HG02973 (cell line): ENCODE data around the gene NOC4L.
"Not testable (repeated sequence)": the region's sequence is repeated elsewhere in the genome, so short reads cannot be mapped to it uniquely, and the experiment has no call there.

Experiments used
- ATAC-seq: cut with Tn5 transposase; IDR thresholded peaks from one replicate; pipeline ENCODE4 v1.9.1; 2021; ENCODE audit warnings: moderate library complexity; ENCODE audit not compliant: unreplicated experiment

The NOC4L gene

GRCh38 chr12:132123970-132124765, 20.1 kb upstream of the NOC4L start:
- no peak for ATAC-seq

DNA sequence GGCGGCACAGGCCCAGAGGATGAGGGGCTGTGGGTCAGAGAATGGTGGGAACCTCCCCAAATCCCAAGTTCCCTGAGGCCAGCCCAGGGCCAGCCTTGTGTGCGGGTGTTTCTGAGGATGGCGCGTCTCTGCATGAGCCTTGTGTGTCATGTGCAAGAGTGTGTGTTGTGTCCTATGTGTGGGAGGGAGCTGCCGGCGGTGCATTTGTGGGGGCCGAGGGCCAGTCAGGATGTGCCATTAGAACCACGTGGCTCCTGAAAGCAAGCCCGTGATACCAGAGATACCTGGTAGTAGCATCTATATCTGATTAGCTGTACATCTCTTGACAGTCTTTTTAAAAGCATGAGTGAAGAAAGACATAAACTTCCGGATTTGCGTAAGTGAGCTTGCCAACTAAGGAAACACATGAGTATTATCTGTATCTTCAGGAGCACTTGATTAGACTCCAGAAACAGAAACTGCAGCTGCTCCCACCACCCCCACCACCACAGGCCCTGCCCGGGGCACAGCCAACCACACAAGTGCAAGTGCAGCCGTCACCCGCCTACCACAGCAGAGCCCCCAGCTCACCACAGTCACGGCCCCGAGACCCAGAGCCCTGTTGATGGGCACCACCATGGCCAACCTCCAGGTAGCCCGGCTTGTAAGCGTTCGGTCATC, 19.4 kb upstream of the NOC4L start:
- ATAC-seq, result no peak

- no peak for ATAC-seq
Measured at GRCh38 chr12:132125736-132126135, 18.5 kb upstream of the NOC4L start.

GRCh38 chr12:132127041-132127440, 17.2 kb upstream of the NOC4L start:
- no peak for ATAC-seq

GRCh38 chr12:132129007-132129406, 15.2 kb upstream of the NOC4L start:
- no peak for ATAC-seq

- ATAC-seq, result no peak
Measured at GRCh38 chr12:132130690-132131089, 13.6 kb upstream of the NOC4L start.

GRCh38 chr12:132131229-132131628, 13.0 kb upstream of the NOC4L start:
- ATAC-seq, result no peak

DNA sequence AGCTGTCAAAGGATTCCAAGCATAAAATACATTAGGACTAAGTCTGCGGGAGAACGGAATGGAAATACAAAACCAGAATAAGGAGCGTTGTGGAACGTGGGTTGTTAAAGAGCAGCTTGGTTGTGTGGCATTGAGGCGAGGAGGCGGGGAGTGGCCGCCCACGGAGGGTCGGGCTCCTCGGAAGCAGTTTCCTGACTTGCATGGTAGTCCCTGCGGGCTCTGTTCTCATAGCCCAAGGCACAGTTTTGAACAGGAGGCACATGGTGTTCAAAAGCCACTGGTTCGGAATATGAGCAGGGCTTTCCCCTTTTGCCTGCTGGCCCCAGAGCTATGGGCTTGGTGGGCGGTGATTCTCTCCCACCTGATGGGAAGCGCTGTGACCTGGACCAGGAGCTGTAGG, 12.3 kb upstream of the NOC4L start:
- ATAC-seq, result no peak

- no peak for ATAC-seq
Measured at GRCh38 chr12:132132609-132133430, 11.4 kb upstream of the NOC4L start.

DNA sequence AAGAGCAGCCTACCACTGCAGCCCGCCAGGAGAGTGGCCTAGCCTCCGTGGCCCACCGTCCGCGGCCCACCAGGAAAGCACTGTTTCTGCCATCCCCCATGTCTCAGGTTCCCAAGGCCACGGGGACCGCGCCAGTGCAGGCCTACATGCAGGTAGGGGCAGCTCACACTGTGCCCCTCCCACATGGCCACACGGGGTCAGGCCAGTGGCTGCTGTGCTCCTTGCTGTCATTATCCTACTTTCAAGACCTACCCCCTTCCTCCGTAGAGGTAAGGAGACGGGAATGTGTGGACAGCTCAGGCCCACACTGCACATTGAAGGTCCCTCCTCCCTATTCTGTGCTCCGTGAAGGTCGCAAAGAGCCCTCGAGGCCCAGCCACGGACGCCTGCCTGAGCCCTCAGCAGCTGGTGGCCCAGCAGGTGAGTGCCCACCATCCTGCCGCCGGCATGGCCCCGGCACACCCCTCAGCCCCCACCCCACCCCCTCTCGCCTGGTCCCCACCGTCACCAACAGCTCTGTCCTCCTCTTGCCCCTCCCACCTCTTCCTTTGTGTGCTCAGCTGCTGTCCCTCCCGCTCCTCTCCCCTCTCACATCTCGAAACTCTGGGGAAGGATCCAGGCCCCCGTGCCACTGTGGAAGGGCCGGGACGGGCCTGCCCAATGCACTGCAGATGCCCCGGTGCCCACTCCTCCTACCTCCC, 10.2 kb upstream of the NOC4L start:
- ATAC-seq, result no peak

DNA sequence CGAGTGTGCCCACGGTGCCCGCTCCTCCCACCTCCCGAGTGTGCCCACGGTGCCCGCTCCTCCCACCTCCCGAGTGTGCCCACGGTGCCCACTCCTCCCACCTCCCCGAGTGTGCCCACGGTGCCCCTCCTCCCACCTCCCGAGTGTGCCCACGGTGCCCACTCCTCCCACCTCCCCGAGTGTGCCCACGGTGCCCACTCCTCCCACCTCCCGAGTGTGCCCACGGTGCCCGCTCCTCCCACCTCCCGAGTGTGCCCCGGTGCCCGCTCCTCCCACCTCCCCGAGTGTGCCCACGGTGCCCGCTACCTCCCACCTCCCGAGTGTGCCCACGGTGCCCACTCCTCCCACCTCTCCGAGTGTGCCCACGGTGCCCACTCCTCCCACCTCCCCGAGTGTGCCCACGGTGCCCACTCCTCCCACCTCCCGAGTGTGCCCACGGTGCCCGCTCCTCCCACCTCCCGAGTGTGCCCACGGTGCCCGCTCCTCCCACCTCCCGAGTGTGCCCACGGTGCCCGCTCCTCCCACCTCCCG, 9.5 kb upstream of the NOC4L start:
- ATAC-seq, result not testable (repeated sequence)

DNA sequence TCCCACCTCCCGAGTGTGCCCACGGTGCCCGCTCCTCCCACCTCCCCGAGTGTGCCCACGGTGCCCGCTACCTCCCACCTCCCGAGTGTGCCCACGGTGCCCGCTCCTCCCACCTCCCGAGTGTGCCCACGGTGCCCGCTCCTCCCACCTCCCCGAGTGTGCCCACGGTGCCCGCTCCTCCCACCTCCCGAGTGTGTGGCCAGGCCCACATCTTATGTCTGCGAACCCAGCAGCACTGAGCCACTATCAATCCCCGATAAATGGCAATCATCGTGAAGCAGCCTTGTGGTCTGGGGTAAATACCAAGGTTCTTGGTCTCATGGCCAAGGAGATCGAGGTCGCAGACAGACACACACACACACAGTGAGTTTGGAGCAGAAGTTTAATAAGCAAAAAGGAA, 8.0 kb upstream of the NOC4L start:
- ATAC-seq, result not testable (repeated sequence)

GRCh38 chr12:132137483-132138125, 6.7 kb upstream of the NOC4L start:
- no peak for ATAC-seq

DNA sequence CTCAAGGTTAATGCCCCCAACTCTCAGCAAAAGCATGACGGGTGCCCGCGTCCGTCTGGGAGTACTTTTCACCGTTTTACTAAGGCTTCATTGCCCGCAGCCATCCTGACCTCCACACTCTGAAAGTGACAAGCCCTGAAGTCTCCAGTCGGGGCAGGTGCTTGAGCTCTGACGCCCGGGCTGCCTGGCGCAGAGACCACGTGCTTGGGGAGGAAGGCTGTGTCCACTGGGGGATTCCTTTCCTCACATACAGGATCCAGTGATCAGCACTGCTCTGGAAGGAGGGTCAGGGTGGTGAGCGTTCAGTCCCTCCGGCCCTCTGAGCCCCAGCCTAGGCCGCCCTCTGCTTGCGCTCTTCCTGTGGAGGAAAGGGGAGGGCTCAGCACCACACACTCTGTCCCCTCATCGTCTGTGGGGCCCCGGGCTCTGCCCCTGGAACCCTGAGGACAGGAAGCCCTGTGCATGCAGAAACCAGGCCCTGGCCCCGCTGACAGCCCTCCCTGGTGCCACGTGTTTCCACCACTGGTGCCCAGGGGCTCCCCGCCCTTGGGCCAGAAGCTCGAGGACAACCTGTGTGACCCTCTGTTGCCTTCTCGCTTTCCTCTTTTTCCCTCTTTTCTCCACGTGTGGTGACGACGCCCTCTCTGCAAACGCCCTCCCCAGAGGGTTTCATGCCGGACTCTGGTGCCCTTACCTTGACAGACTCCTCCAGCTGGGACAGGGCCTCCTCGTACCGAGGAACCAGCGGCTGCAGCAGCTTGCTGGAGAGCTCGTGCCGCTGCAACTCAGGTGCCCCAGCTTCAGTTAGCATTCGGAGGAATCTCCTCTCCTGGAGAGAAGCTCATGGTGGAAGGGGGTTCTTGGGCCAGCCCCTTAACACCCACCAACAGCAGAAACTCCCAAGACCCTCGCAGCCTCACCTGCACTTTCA, 5.1 kb upstream of the NOC4L start:
- ATAC-seq, result no peak

DNA sequence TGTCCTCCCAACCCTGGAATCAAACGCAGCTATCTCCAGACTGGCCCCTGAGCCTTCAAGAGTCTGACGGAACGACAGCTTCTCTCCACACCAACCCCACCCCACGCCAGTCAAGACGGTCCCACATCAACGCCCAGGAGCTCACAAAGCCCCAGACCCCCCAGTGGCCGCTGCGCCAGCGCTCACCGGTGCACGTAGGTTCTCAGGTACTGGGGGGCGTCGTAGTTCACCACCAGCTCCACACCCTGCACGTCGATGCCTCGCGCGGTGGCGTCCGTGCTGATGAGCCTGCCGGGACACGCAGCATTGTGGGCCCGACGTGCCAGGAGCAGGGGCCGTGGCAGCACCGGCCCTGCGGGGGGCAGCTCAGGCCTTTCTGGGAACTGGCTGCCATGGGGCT, 4.3 kb upstream of the NOC4L start:
- ATAC-seq, result no peak

- ATAC-seq, result no peak
Measured at GRCh38 chr12:132140501-132140900, 3.8 kb upstream of the NOC4L start.

GRCh38 chr12:132140918-132141841, 3.1 kb upstream of the NOC4L start:
- no peak for ATAC-seq

DNA sequence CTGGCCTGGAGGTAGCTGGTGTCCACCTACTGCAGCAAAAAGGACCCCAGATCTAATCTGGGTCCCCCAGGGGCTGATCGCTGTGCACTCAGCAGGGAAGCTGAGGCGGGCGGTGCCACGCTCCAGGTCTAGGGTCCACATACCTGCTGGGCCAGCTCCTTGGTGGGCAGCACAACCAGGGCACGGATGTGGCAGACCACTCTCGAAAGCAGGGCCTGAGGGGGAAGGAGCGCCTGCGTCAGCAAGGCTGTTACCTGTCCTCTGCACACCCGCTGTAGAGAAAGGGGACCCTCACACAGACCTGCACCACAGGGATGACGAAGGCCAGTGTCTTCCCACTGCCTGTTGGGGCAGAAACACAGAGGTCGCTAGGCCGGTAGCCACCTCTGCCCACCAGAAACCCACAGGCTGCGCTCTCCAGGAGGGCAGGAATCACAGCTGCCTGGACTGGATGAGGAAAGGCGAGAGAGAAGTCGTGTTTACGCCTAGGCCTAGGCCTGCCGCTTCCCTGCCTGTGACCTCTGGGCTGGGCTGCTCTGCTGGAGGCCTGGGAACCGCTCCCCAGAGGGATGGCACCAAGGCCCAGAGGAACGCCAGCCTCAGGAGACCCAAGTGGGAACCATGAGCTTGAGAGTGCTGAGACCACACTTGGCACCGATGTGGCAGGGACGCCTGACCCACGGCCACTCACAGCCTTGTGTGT, 2.1 kb upstream of the NOC4L start:
- ATAC-seq, result no peak
